Measurements from ENCODE around the gene ETV2.

Gene ETV2

GRCh38 chr19:35648017-35648961, 6.7 kb downstream of the ETV2 start, which contains the start of gene COX6B1 (continued):
- TF ChIP-seq ZNF148 (tag by site-specific recombination; IDR thresholded peaks at IDR 0.05; ENCODE audit: borderline replicate concordance) (no peak), ZNF701 (tag by site-specific recombination; IDR thresholded peaks at IDR 0.05) (no peak), ZNF146 (tag by site-specific recombination; IDR thresholded peaks at IDR 0.05) (no peak), ZNF513 (tag by site-specific recombination; IDR thresholded peaks at IDR 0.05) (no peak), ZNF391 (tag by site-specific recombination; IDR thresholded peaks at IDR 0.05; ENCODE audit: borderline replicate concordance, low read depth) (no peak), ZNF571 (tag by site-specific recombination; IDR thresholded peaks at IDR 0.05) (no peak), ZNF660 (tag by site-specific recombination; IDR thresholded peaks at IDR 0.05) (0 out of 2 replicates have a peak, but pooled peaks have one; percentile 28), ZNF266 (tag by site-specific recombination; IDR thresholded peaks at IDR 0.05; ENCODE audit: low read depth) (no peak), ZFP37 (tag by site-specific recombination; IDR thresholded peaks at IDR 0.05) (peak; percentile 82; the same call in 1 of the 2 replicates), ZBTB26 (tag by site-specific recombination; optimal IDR thresholded peaks at IDR 0.05) (peak; percentile 20), ZNF280D (tag by site-specific recombination; IDR thresholded peaks at IDR 0.05) (no peak), ZNF398 (tag by site-specific recombination; IDR thresholded peaks at IDR 0.05) (no peak), KLF16 (tag by site-specific recombination; IDR thresholded peaks at IDR 0.05) (peak; percentile 64; the same call in 1 of the 2 replicates), BCL6B (tag by site-specific recombination; IDR thresholded peaks at IDR 0.05) (no peak), GLIS1 (tag by site-specific recombination; IDR thresholded peaks at IDR 0.05) (peak; percentile 75; the same call in 1 of the 2 replicates), ZIC2 (tag by site-specific recombination; IDR thresholded peaks at IDR 0.05) (peak; percentile 86), ZNF558 (tag by site-specific recombination; IDR thresholded peaks at IDR 0.05) (no peak), ZNF639 (tag by site-specific recombination; IDR thresholded peaks at IDR 0.05) (0 out of 2 replicates have a peak, but pooled peaks have one; percentile 10), ZBTB1 (tag by site-specific recombination; IDR thresholded peaks at IDR 0.05) (no peak), ZBTB44 (tag by site-specific recombination; IDR thresholded peaks at IDR 0.05) (0 out of 2 replicates have a peak, but pooled peaks have one; percentile 30), SP2 (tag by site-specific recombination; IDR thresholded peaks at IDR 0.05) (peak; percentile 100), RBAK (tag by site-specific recombination; IDR thresholded peaks at IDR 0.05) (no peak), ZNF335 (tag by site-specific recombination; conservative IDR thresholded peaks at IDR 0.05) (peak; percentile 96)
